ENCODE results near the gene FLNB.

DNA sequence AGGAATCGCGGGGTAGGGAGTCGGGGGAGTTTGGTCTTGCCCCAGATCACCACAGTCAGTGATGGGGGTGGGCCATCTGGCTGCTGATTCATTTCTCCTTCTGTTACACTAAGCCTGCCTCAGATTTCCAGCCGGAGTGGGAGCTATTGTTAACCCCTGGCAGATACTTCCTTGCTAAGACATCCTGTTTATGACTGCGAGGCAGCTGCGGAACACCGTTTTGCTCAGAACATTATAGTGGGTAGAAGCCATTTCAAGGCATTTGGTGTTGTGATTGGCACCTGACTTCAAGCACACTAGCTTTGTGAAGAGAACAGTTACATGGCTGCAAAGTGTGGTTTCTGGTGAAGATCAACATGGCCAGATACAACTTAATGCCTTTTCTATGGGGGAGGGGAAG lies 73.8 kb downstream of the FLNB start:
- TF ChIP-seq, protein P1, sequence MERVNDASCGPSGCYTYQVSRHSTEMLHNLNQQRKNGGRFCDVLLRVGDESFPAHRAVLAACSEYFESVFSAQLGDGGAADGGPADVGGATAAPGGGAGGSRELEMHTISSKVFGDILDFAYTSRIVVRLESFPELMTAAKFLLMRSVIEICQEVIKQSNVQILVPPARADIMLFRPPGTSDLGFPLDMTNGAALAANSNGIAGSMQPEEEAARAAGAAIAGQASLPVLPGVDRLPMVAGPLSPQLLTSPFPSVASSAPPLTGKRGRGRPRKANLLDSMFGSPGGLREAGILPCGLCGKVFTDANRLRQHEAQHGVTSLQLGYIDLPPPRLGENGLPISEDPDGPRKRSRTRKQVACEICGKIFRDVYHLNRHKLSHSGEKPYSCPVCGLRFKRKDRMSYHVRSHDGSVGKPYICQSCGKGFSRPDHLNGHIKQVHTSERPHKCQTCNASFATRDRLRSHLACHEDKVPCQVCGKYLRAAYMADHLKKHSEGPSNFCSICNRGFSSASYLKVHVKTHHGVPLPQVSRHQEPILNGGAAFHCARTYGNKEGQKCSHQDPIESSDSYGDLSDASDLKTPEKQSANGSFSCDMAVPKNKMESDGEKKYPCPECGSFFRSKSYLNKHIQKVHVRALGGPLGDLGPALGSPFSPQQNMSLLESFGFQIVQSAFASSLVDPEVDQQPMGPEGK (CRISPR knock-in tag; IDR thresholded peaks at IDR 0.05; ENCODE audit: borderline replicate concordance): no peak
- TF ChIP-seq CREB5 (CRISPR knock-in tag; IDR thresholded peaks at IDR 0.05; ENCODE audit: low read depth) (no peak), BACH2 (CRISPR knock-in tag; IDR thresholded peaks at IDR 0.05; ENCODE audit: borderline replicate concordance) (no peak), ARNTL (CRISPR knock-in tag; IDR thresholded peaks at IDR 0.05; ENCODE audit: borderline replicate concordance, low read depth) (no peak)

Measured in SK-N-SH treated with all-trans-retinoic acid at 6 μM for 48 hours (cell line).